T-cell (primary cell): ENCODE measurements around the gene TSPAN14. TPM values are rescaled to one million over a fixed set of nuclear protein-coding genes. Genes with fewer than 3 reads are reported as not detected.

Experiments
- ATAC-seq, 4 experiments: fragments of 200-7000 bp in 3 of 4; fragments of 150-1000 bp in 1 of 4; cut with Tn5 transposase; replicated peaks in 1 of 4; 1 replicate in 3 of 4; 2 replicates in 1 of 4; pipeline ENCODE4 v1.10.0; 2021; ENCODE audit warnings: moderate library complexity in 3 of 4, mild to moderate bottlenecking in 2 of 4, moderate number of reproducible peaks in 1 of 4
- CTCF ChIA-PET, 2 donors: fragments of 300-600 bp; sonication (Branson Sonifier 250); formaldehyde crosslinking; loops; one replicate each; lab custom pipeline; 2022; ENCODE audit warnings: antibody characterized with exemption in 2 of 2; lab: Charles Lee
- POLR2A ChIA-PET, 2 donors: fragments of 300-600 bp; sonication (Branson Sonifier 250); formaldehyde crosslinking; loops; one replicate each; lab custom pipeline; 2022; ENCODE audit warnings: antibody characterized with exemption in 2 of 2; lab: Charles Lee
- DNase-seq, 35 experiments: peaks; one replicate each; pipeline versions ENCODE4 v3.0.0 to v3.0.0-alpha.2; 2013 to 2023
- H3K27ac ChIP-seq: one replicate; pipeline ENCODE4 v1.5.1; 2013; ENCODE audit warnings: low read length
- H3K27me3 ChIP-seq, 2 experiments: replicated peaks in 1 of 2; 1 replicate in 1 of 2; 2 replicates in 1 of 2; pipeline versions ENCODE4 v1.6.1 to v1.7.0; 2013; ENCODE audit warnings: low read length in 1 of 2, mixed read lengths in 1 of 2; ENCODE audit not compliant: control insufficient read depth in 2 of 2, insufficient read depth in 2 of 2; ENCODE audit errors: extremely low read depth in 1 of 2
- H3K36me3 ChIP-seq, 2 donors: 1 replicate in 1 of 2; 2 replicates in 1 of 2; pipeline versions ENCODE4 v1.6.1 to v1.7.0; 2013; ENCODE audit warnings: low read length in 1 of 2; ENCODE audit not compliant: control insufficient read depth in 2 of 2, insufficient read depth in 1 of 2; ENCODE audit errors: extremely low read depth in 1 of 2
- H3K4me1 ChIP-seq, 2 experiments: 1 replicate in 1 of 2; 2 replicates in 1 of 2; pipeline versions ENCODE4 v1.6.1 to v1.7.0; 2013; ENCODE audit warnings: low read length in 2 of 2, mixed read lengths in 1 of 2; ENCODE audit not compliant: insufficient read depth in 2 of 2, control insufficient read depth in 1 of 2; ENCODE audit errors: extremely low read depth in 1 of 2
- H3K4me3 ChIP-seq, 2 donors: 1 replicate in 1 of 2; 2 replicates in 1 of 2; pipeline versions ENCODE4 v1.5.1 to v1.7.0; 2013; ENCODE audit warnings: mild to moderate bottlenecking in 2 of 2, low read length in 1 of 2, moderate library complexity in 1 of 2; ENCODE audit not compliant: control insufficient read depth in 1 of 2; ENCODE audit errors: extremely low read depth in 1 of 2
- H3K9me3 ChIP-seq: 2 replicates; pipeline ENCODE4 v1.7.0; 2013
- H3K27ac Mint-ChIP-seq, 2 donors: one replicate each; pipeline ENCODE4 v1.8.0; 2020 to 2021; ENCODE audit warnings: mild to moderate bottlenecking in 2 of 2, mixed read lengths in 2 of 2
- H3K27me3 Mint-ChIP-seq, 2 donors: one replicate each; pipeline ENCODE4 v1.8.0; 2021 to 2022; ENCODE audit warnings: mixed read lengths in 2 of 2
- H3K36me3 Mint-ChIP-seq: one replicate; pipeline ENCODE4 v1.8.0; 2021; ENCODE audit warnings: mixed read lengths
- H3K4me1 Mint-ChIP-seq, 3 donors: one replicate each; pipeline ENCODE4 v1.8.0; 2020 to 2022; ENCODE audit warnings: mixed read lengths in 3 of 3, mild to moderate bottlenecking in 1 of 3
- H3K4me3 Mint-ChIP-seq, 3 donors: one replicate each; pipeline ENCODE4 v1.8.0; 2020 to 2022; ENCODE audit warnings: mild to moderate bottlenecking in 3 of 3, mixed read lengths in 3 of 3, moderate library complexity in 3 of 3
- H3K9me3 Mint-ChIP-seq, 3 donors: one replicate each; pipeline ENCODE4 v1.8.0; 2020 to 2022; ENCODE audit warnings: mixed read lengths in 3 of 3
- WGBS: methylation state at CpG from one replicate; pipeline ENCODE4 v1.1.5; 2013; ENCODE audit warnings: missing lambda C conversion rate; ENCODE audit not compliant: insufficient coverage; 5-methylcytosine and 5-hydroxymethylcytosine counted together
- total RNA-seq, 35 experiments: library from RNA in 6 of 35; stranded (reverse) in 6 of 35; fragments of 120-200 nt in 1 of 35; gene quantifications; one replicate each; pipeline versions ENCODE4 v1.2.1 to v1.2.4 and lab custom pipeline; 2013 to 2026

The TSPAN14 gene
- total RNA-seq, 5 donors from 2014 or later (not counting 1 experiment from before 2014, with no cell fraction given), result 130 to 204 (median 194) TPM

DNA sequence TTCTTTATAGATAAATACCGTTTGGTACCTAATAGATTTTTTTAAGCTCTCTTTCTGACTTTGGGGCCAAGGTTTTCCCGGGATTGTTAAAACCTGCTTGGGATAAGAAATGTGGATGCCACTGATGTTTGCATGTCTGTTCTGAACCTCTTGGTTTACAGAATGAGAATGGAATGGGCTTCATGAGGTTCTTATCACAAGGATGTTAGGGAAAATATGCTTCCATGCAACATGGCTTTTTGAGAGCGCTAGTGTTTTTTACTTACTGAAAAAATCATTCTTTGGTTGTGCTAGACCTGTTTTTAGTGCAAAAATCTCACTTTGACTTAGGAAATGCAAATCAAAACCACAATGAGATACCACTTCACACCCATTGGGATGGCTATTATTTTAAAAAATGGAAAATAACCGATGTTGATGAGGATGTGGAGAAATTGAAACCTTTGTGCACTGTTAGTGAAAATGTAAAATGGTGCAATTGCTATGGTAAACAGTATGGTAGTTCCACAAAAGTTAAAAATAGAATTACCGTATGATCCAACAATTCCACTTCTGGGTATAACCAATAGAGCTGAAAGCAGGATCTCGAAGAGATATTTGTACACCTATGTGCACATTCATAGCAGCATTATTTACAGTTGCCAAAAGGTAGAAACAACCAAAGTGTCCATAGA, 38.9 kb downstream of the TSPAN14 start:
- peaks cover 84 to 91% of the 10 kb centered on the region in 2 experiments for H3K4me1 ChIP-seq

DNA sequence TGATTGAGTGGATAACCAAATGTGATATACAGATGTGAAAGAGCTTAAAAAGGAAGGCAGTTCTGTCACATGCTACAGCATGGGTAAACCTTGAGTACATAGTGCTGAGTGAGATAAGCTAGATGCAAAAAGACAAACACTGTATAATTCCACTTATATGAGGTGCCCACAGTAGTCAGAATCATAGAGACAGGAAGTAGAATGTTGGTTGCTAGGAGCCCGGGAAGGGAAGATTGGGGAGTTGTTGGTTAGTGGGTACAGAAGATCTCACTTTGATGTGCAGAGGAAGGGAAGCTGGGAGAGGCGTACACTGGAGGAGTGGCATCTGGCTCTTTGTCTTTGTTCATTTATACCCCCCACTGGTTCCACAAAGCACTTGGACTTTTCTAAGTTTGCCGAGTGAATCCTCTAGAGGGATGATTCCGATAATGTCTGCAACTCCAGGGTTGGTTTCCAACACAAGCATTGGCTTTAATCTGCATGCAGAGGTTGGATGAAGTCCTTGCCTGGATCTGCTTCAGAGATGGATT, 39.5 kb downstream of the TSPAN14 start:
- ATAC-seq (peak; percentile 52 to 86 (median 62)), DNase-seq (peak in 2 of 35 experiments; percentile 36 to 64)
- peak overlapping the region; percentile 60 for H3K27ac ChIP-seq
- peaks cover 8 to 52% of the 10 kb centered on the region in 2 donors for H3K36me3 ChIP-seq
- no peaks in the 10 kb centered on the region for H3K27me3 ChIP-seq
- H3K4me1 Mint-ChIP-seq, result peaks cover 99 to 100% (median 99%) of the 10 kb centered on the region in 3 donors
- peak overlapping the region; percentile 13 to 57 (median 40) for H3K4me3 Mint-ChIP-seq
- H3K36me3 Mint-ChIP-seq, result peaks cover 69% of the 10 kb centered on the region
- WGBS, result 40% methylated on average over 1 of the region's 4 CpGs
- no peaks in the 10 kb centered on the region for H3K27me3 Mint-ChIP-seq
- H3K9me3 ChIP-seq, result no peaks in the 10 kb centered on the region
- ChIA-PET CTCF (interaction anchor here in 1 of 2 donors (0.9 to 1.4 kb wide), 5 partner anchors 9 to 86 kb away, joined by 3 to 8 read pairs (median 4); no protein-coding TSS in a partner anchor), POLR2A (no interaction called here)
- H3K27ac Mint-ChIP-seq, result peak overlapping the region; percentile 86 to 87
- H3K4me3 ChIP-seq, result peak overlapping the region; percentile 2 to 17
- H3K4me1 ChIP-seq, result peaks cover 84 to 91% of the 10 kb centered on the region in 2 experiments
- H3K9me3 Mint-ChIP-seq, result peaks cover 0 to 13% (median 8%) of the 10 kb centered on the region in 3 donors

More for the DNA sequence above, 38.9 kb downstream of the TSPAN14 start:
- peak overlapping the region; percentile 60 for H3K27ac ChIP-seq
- Mint-ChIP-seq H3K27ac (peak overlapping the region; percentile 86 to 87), H3K27me3 (no peaks in the 10 kb centered on the region), H3K9me3 (peaks cover 0 to 13% (median 8%) of the 10 kb centered on the region in 3 donors), H3K36me3 (peaks cover 69% of the 10 kb centered on the region), H3K4me1 (peaks cover 99 to 100% (median 99%) of the 10 kb centered on the region in 3 donors), H3K4me3 (peak overlapping the region; percentile 13 to 57 (median 40))
- no peaks in the 10 kb centered on the region for H3K9me3 ChIP-seq
- CTCF ChIA-PET, result interaction anchor here (0.6 to 1.4 kb wide), 8 partner anchors 9 to 86 kb away, joined by 3 to 8 read pairs (median 4); no protein-coding TSS in a partner anchor
- no peaks in the 10 kb centered on the region for H3K27me3 ChIP-seq
- 100% methylated on average over 1 of the region's 6 CpGs for WGBS
- ATAC-seq (no peak), DNase-seq (no peak)
- peak overlapping the region in 1 of 2 donors; percentile 2 for H3K4me3 ChIP-seq
- peaks cover 3 to 52% of the 10 kb centered on the region in 2 donors for H3K36me3 ChIP-seq
- POLR2A ChIA-PET, result no interaction called here

DNA sequence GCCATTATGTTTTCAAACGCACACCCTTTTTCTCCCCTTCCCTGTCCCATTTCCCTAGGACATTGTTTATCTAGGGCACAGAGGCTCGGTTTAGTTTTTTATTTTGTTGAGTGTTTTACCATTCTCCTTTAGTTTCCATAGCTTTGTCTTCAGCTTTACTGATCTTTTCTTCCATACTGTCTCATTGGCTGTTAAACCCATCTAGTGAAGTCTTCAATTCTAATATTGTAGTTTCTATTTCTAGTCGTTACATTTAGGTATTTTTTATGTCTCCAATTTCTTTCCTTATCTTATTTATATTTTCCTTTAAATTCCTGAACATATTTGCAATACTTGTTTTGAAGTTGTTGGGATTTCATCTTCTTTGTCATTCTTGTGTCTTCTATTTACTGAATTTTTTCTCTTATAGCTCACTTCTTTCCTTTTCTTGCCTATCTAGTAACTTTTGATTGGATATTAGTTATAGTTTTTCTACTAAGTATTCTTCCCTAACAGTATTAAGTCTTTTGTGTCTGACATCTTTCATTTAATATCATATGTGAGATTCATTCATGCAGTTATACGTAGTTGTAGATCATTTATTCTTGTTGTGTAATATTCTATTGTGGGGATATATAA, 42.6 kb downstream of the TSPAN14 start:
- H3K27ac Mint-ChIP-seq, result peak overlapping the region; percentile 95 to 99
- ATAC-seq, result no peak
- H3K36me3 ChIP-seq, result peaks cover 11 to 30% of the 10 kb centered on the region in 2 donors
- DNase-seq, result no peak
- peaks cover 84 to 91% of the 10 kb centered on the region in 2 experiments for H3K4me1 ChIP-seq
- WGBS, result no CpG with 5 or more reads among the region's 4 CpGs
- H3K4me1 Mint-ChIP-seq, result peaks cover 97 to 100% (median 99%) of the 10 kb centered on the region in 3 donors
- H3K36me3 Mint-ChIP-seq, result peaks cover 47% of the 10 kb centered on the region
- POLR2A ChIA-PET, result interaction anchor here in 1 of 2 donors (1.9 kb wide), 1 partner anchor 33 kb away, joined by 8 read pairs; no protein-coding TSS in a partner anchor
- peaks cover 0 to 8% (median 6%) of the 10 kb centered on the region in 3 donors for H3K9me3 Mint-ChIP-seq
- H3K4me3 ChIP-seq, result no peak overlapping the region
- peak overlapping the region; percentile 39 to 80 (median 53) for H3K4me3 Mint-ChIP-seq
- CTCF ChIA-PET, result interaction anchor here (0.6 to 2.1 kb wide), 7 partner anchors 8 to 52 kb away, joined by 3 to 7 read pairs (median 4); no protein-coding TSS in a partner anchor
- no peaks in the 10 kb centered on the region for H3K27me3 Mint-ChIP-seq
- peak overlapping the region; percentile 70 for H3K27ac ChIP-seq
- H3K9me3 ChIP-seq, result no peaks in the 10 kb centered on the region
- H3K27me3 ChIP-seq, result no peaks in the 10 kb centered on the region

- H3K9me3 Mint-ChIP-seq, result peaks cover 0 to 8% (median 6%) of the 10 kb centered on the region in 3 donors
- H3K27me3 ChIP-seq, result no peaks in the 10 kb centered on the region
- ChIA-PET CTCF (interaction anchor here (0.6 to 2.1 kb wide), 11 partner anchors 8 to 119 kb away, joined by 3 to 7 read pairs (median 4); no protein-coding TSS in a partner anchor), POLR2A (interaction anchor here (0.6 to 1.9 kb wide), 4 partner anchors 21 to 80 kb away, joined by 3 to 9 read pairs (median 8); no protein-coding TSS in a partner anchor)
- H3K36me3 Mint-ChIP-seq, result peaks cover 46% of the 10 kb centered on the region
- H3K27ac Mint-ChIP-seq, result peak overlapping the region; percentile 95 to 99
- H3K36me3 ChIP-seq, result peaks cover 11 to 30% of the 10 kb centered on the region in 2 donors
- peaks cover 84 to 92% of the 10 kb centered on the region in 2 experiments for H3K4me1 ChIP-seq
- H3K4me3 ChIP-seq, result peak overlapping the region in 1 of 2 donors; percentile 57
- no peak for DNase-seq
- WGBS, result 41% methylated on average over 3 of the region's 7 CpGs
- no peaks in the 10 kb centered on the region for H3K9me3 ChIP-seq
- peak in 2 of 4 experiments; percentile 29 to 33 for ATAC-seq
- H3K4me1 Mint-ChIP-seq, result peaks cover 97 to 100% (median 99%) of the 10 kb centered on the region in 3 donors
- peak overlapping the region; percentile 53 to 80 (median 62) for H3K4me3 Mint-ChIP-seq
- H3K27ac ChIP-seq, result peak overlapping the region; percentile 70
- H3K27me3 Mint-ChIP-seq, result no peaks in the 10 kb centered on the region
Observed at GRCh38 chr10:80497187-80498077, 43.3 kb downstream of the TSPAN14 start.

GRCh38 chr10:80498078-80498832, 44.1 kb downstream of the TSPAN14 start:
- H3K4me3 Mint-ChIP-seq, result peak overlapping the region; percentile 53 to 80 (median 62)
- 70% methylated on average over 3 of the region's 8 CpGs for WGBS
- Histone ChIP-seq H3K9me3 (no peaks in the 10 kb centered on the region), H3K27me3 (no peaks in the 10 kb centered on the region), H3K27ac (peak overlapping the region; percentile 70), H3K4me3 (peak overlapping the region; percentile 1 to 32), H3K4me1 (peaks cover 87 to 93% of the 10 kb centered on the region in 2 experiments), H3K36me3 (peaks cover 11 to 30% of the 10 kb centered on the region in 2 donors)
- CTCF ChIA-PET, result interaction anchor here (0.9 to 1.9 kb wide), 8 partner anchors 7 to 120 kb away, joined by 3 to 6 read pairs (median 4); no protein-coding TSS in a partner anchor
- POLR2A ChIA-PET, result interaction anchor here in 1 of 2 donors (0.6 kb wide), 3 partner anchors 22 to 1174 kb away, joined by 3 to 8 read pairs (median 3); no protein-coding TSS in a partner anchor
- peak overlapping the region; percentile 95 to 99 for H3K27ac Mint-ChIP-seq
- H3K4me1 Mint-ChIP-seq, result peaks cover 98 to 100% (median 99%) of the 10 kb centered on the region in 3 donors
- H3K36me3 Mint-ChIP-seq, result peaks cover 42% of the 10 kb centered on the region
- H3K27me3 Mint-ChIP-seq, result no peaks in the 10 kb centered on the region
- ATAC-seq (peak in 3 of 4 experiments; percentile 10 to 25 (median 14)), DNase-seq (no peak)
- H3K9me3 Mint-ChIP-seq, result peaks cover 0 to 8% (median 6%) of the 10 kb centered on the region in 3 donors
